NCI-H146 treated with DMSO at 0.1 percent for 48 hours (cell line): ENCODE data around the gene LRRFIP1.
"Not testable (repeated sequence)": the region's sequence is repeated elsewhere in the genome, so short reads cannot be mapped to it uniquely, and the experiment has no call there.

Experiments
- DNase-seq: peaks from one replicate; lab custom pipeline; 2025; ENCODE audit not compliant: unreplicated experiment; lab: John Stamatoyannopoulos, UW

Gene LRRFIP1

GRCh38 chr2:237765122-237765521, 137.7 kb downstream of the LRRFIP1 start:
- DNase-seq = not testable (repeated sequence)

GRCh38 chr2:237765875-237766274, 138.5 kb downstream of the LRRFIP1 start:
- DNase-seq = no peak

GRCh38 chr2:237766340-237766739, 139.0 kb downstream of the LRRFIP1 start:
- no peak for DNase-seq

- DNase-seq = no peak
These were observed 145.1 kb downstream of the LRRFIP1 start for GRCh38 chr2:237772513-237772912.

- no peak for DNase-seq
These were observed 146.4 kb downstream of the LRRFIP1 start for GRCh38 chr2:237773826-237774225.

- peak; percentile 55 for DNase-seq
These were observed 147.6 kb downstream of the LRRFIP1 start for GRCh38 chr2:237774811-237775553.

- no peak for DNase-seq
These were observed 152.1 kb downstream of the LRRFIP1 start for GRCh38 chr2:237779521-237779920.

- no peak for DNase-seq
These were observed 154.8 kb downstream of the LRRFIP1 start for GRCh38 chr2:237782181-237782580.

GRCh38 chr2:237783678-237784077, 156.3 kb downstream of the LRRFIP1 start:
- DNase-seq = not testable (repeated sequence)

GRCh38 chr2:237786936-237787335, 159.5 kb downstream of the LRRFIP1 start:
- no peak for DNase-seq

- DNase-seq = no peak
These were observed 163.0 kb downstream of the LRRFIP1 start for GRCh38 chr2:237790353-237790752.

- DNase-seq = no peak
These were observed 164.8 kb downstream of the LRRFIP1 start for GRCh38 chr2:237791977-237792727.

- no peak for DNase-seq
These were observed 169.9 kb downstream of the LRRFIP1 start for GRCh38 chr2:237797253-237797652.

GRCh38 chr2:237798236-237799059, 171.1 kb downstream of the LRRFIP1 start, which contains the start of gene RBM44:
Gene RBM44 (plus strand): TSS chr2:237798779. CDS start chr2:237813610, 14,831 bp downstream.
- DNase-seq = no peak

- DNase-seq = no peak
These were observed 171.7 kb downstream of the LRRFIP1 start for GRCh38 chr2:237799060-237799428.

GRCh38 chr2:237801466-237801865, 174.1 kb downstream of the LRRFIP1 start:
- DNase-seq = no peak

GRCh38 chr2:237806334-237806733, 178.9 kb downstream of the LRRFIP1 start:
- no peak for DNase-seq

GRCh38 chr2:237815637-237816036, 188.2 kb downstream of the LRRFIP1 start:
- no peak for DNase-seq

GRCh38 chr2:237816531-237816930, 189.1 kb downstream of the LRRFIP1 start:
- DNase-seq = no peak

GRCh38 chr2:237818066-237818473, 190.7 kb downstream of the LRRFIP1 start:
- DNase-seq = no peak

GRCh38 chr2:237819231-237819630, 191.8 kb downstream of the LRRFIP1 start:
- no peak for DNase-seq
